ENCODE measurements around the gene AP2A2. TPM values are rescaled to one million over a fixed set of nuclear protein-coding genes. Genes with fewer than 3 reads are reported as not detected.

AP2A2 gene
- total and polyA plus RNA-seq, 10 donors, result 32.7 to 321 (median 153) TPM

DNA sequence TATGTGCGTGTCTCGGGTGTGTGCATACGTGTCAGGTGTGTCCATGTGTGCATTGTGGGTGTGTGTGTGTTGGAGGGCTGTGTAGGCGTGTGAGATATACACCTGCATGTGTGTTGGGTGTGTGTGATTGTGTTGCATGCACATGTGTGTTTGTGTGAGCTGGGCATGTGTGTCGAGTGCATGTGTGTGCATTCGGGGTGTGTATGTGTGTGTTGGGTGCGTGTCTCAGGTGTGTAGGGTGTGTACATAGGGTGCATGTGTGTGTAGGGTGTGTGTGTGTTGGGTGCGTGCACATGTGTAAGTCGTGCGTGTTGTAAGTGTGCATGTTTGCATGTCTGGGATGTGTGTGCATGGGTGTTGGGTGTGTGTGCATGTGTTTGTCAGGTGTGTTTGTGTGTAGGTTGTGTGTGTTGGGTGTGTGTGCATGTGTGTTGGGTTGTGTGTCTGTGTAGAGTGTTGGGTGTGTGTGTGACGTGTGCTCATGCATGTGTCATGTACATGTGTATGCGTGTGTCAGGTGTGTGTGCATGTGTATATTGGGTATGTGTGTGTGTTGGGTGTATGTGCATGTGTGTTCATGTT is 106.7 kb downstream of the AP2A2 start:
- Histone ChIP-seq H3K27me3 (replicated peaks in 1 of 7) (peaks cover 0 to 10% (median 0%) of the 10 kb centered on the region in 7 donors), H3K4me3 (no peak overlapping the region), H3K9me3 (no peaks in the 10 kb centered on the region), H3K36me3 (no peaks in the 10 kb centered on the region), H3K4me1 (peaks cover 0 to 40% (median 4%) of the 10 kb centered on the region in 6 donors), H3K27ac (peak overlapping the region in 1 of 8 donors; percentile 45)
- intact Hi-C loops (cut with DNase I; ENCODE audit: low total_unique reads), result no loop called here
- no peak for TF ChIP-seq POLR2A (IDR thresholded peaks at IDR 0.05)
- no peak for TF ChIP-seq CTCF (IDR thresholded peaks at IDR 0.05 in 8 of 11, conservative IDR thresholded peaks at IDR 0.05 in 3 of 11)
- no peak for TF ChIP-seq POLR2AphosphoS5 (IDR thresholded peaks at IDR 0.05)
- no peak for DNase-seq
- WGBS, 5 donors, result 92 to 96% (median 93%) methylated on average over 12 of the region's 12 CpGs

DNA sequence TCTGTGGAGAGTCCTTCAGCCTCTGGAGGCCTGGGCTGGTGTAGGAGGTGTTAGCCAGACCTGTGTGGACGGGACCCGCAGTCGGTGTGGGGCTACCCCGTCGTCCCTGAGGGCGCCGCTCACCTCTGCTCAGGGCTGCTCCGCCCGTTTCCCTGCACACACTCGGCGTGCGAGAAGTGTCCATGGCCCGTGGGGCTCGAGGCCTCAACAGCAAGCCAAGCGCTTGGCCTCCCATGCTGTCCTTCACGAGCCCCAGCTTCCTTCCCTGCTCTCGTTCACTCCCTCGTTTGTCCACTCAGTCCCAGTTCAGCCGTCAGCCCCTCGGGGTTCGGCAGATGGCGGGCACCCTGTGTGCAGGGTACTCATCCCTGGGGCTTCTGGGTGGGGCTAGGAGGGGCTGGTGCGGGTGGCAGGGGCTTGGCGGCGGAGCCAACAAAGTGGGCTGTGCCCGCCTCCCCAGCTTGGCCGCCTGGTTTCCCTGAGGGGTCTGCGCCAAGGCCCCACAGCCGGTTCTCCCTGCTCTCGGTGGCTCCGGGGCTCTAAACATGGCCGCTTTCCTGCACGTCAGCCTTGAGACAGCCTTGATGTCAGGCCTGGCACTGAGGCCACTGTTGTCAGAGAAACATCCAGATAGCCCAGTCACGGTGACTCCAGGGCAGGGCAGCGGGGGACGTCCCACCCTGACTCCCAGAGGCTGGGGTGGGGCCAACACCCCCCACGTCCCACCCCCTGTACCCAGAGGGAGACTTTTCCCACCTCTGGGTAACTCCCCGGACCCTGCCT is 107.5 kb downstream of the AP2A2 start:
- peak overlapping the region in 4 of 8 donors; percentile 8 to 45 (median 18) for H3K27ac ChIP-seq
- no peak overlapping the region for H3K4me3 ChIP-seq
- peaks cover 0 to 14% (median 0%) of the 10 kb centered on the region in 7 donors for H3K27me3 ChIP-seq (replicated peaks in 1 of 7)
- no peak for DNase-seq
- peaks cover 0 to 40% (median 4%) of the 10 kb centered on the region in 6 donors for H3K4me1 ChIP-seq
- WGBS, 5 donors, result 62 to 78% (median 71%) methylated on average over 33 to 38 of the region's 38 CpGs
- no peaks in the 10 kb centered on the region for H3K9me3 ChIP-seq
- intact Hi-C loops (cut with DNase I; ENCODE audit: low total_unique reads), result no loop called here
- H3K36me3 ChIP-seq, result no peaks in the 10 kb centered on the region
- TF ChIP-seq POLR2A (IDR thresholded peaks at IDR 0.05) (no peak), CTCF (IDR thresholded peaks at IDR 0.05 in 8 of 11, conservative IDR thresholded peaks at IDR 0.05 in 3 of 11) (no peak), POLR2AphosphoS5 (IDR thresholded peaks at IDR 0.05) (peak in 2 of 3 donors; percentile 66 to 67)

- intact Hi-C loops (cut with DNase I; ENCODE audit: low total_unique reads), result no loop called here
- WGBS, 5 donors, result 85 to 98% (median 89%) methylated on average over 6 to 8 of the region's 8 CpGs
These were observed 108.3 kb downstream of the AP2A2 start for GRCh38 chr11:1034001-1034400.

More at GRCh38 chr11:1034001-1034400, 108.3 kb downstream of the AP2A2 start:
- Histone ChIP-seq H3K36me3 (no peaks in the 10 kb centered on the region), H3K4me1 (peaks cover 0 to 38% (median 4%) of the 10 kb centered on the region in 6 donors), H3K27me3 (replicated peaks in 1 of 7) (peaks cover 0 to 14% (median 0%) of the 10 kb centered on the region in 7 donors), H3K27ac (peak overlapping the region in 1 of 8 donors; percentile 19), H3K9me3 (no peaks in the 10 kb centered on the region), H3K4me3 (no peak overlapping the region)
- TF ChIP-seq POLR2A (IDR thresholded peaks at IDR 0.05) (no peak), CTCF (IDR thresholded peaks at IDR 0.05 in 8 of 11, conservative IDR thresholded peaks at IDR 0.05 in 3 of 11) (no peak)
- no peak for DNase-seq
